GM19240 (cell line): ENCODE results near the gene SH3YL1.

Experiments used
- DNase-seq: peaks from one replicate; pipeline ENCODE4 v3.0.0; 2011; ENCODE audit warnings: low spot score; ENCODE audit not compliant: insufficient read length

The SH3YL1 gene

DNA sequence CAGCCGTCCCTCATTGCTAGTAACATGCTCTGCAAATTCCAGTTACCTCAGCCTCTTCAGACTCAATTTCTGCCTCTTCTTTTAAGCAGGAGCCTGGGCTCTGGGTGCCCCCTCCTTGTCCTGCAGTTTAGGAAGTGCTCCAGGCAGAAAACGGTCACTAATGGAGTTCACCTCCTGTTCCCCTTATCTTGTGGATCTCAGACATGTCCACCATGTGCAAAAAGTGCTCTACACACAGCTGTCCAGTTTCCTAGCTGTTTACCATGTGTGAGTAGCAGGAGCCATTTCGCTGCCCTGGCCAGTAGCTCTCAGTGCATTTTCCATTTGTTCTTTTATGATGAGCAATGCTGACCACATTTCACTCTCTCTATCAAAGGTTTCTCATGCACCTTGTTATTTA lies 4.9 kb downstream of the SH3YL1 start:
- DNase-seq = no peak

DNA sequence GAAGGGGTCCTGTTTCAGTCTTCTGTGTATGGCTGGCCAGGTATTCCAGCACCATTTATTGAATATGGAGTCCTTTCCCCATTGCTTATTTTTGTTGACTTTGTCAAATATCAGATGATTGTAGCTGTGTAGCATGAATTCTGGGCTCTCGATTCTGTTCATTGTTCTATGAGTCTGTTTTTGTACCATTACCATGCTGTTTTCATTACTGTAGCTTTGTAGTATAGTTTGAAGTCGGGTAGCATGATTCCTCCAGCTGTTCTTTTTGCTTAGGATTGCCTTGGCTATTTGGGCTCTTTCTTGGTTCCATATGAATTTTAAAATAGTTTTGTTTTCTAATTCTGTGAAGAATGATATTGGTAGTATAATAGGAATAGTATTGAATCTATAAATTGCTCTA lies 6.0 kb downstream of the SH3YL1 start:
- no peak for DNase-seq

DNA sequence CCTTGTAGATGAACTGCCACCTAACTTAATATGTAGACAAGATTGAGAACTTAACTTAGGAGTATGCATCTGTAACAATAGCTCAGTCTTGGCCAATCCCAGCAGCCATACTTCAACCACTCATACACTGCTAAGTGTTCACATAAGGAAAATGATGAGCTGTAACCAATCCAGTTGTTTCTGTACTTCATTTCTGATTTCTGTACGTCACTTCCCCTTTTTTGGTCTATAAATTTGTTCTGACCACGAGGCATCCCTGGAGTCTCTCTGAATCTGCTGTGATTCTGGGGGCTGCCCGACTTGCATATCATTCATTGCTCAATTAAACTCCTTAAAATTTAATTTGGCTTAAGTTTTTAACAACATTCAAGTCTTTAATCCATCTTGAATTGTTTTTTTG lies 6.4 kb downstream of the SH3YL1 start:
- DNase-seq = no peak

DNA sequence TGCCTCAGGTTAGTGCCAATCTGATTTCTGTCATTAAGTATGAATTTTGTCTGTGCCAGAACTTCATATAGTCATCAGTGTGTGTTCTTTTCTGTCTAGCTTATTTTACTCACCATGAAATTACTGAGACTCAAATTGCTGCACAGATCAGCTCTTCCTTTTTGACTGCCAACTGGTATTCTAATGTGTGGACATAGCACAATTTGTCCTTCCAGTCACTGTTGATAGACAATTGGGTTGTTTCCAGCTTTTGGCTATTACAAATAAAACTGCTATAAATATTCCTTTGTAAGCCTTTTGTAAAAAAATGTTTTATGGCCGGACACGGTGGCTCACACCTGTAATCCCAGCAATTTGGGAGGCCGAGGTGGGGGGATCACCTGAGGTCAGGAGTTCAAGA lies 7.7 kb downstream of the SH3YL1 start:
- DNase-seq = no peak

DNA sequence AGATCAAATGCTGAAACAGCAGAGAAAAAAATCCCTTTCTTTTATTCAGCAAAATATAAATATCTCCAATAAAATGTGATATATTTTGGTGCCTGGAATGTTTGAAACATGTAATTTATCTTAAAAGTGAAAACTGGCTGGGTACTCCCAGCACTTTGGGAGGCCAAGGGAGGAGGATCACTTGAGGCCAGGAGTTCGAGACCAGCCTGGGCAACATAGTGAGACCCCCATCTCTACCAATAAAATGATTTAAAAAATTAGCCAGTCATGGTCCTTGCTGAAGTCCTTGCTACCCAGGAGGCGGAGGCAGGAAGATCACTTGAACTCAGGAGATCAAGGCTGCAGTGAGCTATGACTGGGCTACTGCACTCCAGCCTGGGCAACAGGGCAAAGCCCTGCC lies 8.6 kb downstream of the SH3YL1 start:
- no peak for DNase-seq

DNA sequence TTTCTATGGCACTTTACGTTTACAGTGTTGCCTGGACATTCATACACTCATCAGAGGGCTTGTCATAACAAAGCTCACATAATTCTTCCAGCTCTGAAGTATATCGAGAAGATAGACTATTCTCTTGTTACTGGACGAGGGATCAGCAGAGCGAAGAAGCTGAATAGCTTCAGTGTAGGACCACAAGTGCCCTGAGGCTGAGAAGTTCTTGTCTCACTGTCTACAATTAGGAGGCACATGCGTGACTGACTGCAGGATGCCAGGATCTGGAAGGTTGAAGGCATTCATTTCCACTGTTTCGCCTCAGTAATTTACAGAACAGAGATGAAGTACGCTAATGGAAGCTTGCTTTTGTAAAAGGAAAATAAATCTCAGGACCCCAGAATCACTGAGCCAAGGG lies 9.6 kb downstream of the SH3YL1 start:
- no peak for DNase-seq

DNA sequence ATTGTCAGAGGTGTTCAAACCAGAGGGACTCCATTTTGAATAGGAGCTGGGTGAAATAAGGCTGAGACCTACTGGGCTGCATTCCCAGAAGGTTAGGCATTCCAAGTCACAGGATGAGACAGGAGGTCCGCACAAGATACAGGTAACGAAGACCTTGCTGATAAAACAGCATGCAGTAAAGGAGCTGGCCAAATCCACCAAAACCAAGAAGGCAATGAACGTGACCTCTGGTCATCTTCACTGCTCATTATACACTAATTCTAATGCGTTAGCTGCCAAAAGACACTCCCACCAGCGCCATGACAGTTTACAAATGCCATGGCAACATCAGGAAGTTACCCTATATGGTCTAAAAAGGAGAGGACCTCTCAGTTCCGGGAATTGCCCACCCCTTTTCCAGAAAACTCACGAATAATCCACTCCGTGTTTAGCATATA lies 10.6 kb downstream of the SH3YL1 start:
- no peak for DNase-seq

DNA sequence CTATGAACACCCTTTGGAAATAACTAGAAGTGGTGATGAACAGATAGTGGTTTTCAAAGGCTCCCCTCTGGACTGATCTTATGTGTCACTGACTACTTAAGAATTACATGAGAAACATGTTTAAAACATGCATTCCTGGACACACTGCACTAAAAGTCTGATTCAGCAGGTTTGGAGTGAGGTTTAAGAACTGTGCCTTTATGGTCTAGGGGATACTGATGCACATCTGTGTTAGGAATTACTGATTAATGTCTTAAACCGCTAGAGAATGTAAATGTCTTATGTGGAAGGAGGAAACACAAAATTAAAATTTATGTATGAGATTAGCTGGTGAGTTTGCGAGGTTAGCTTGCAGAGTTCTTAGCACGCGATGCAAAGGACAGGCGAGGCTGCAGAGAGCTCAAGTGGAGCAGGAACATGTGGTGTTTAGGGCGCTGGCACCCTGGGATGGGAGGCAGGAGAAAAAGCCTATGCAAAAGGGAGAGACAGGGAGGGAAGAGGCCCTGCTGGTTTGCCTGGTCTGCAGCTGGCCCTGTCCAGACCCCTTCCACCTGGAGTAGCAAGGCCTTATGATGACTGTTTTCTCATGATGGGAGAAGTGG lies 11.7 kb downstream of the SH3YL1 start:
- no peak for DNase-seq

DNA sequence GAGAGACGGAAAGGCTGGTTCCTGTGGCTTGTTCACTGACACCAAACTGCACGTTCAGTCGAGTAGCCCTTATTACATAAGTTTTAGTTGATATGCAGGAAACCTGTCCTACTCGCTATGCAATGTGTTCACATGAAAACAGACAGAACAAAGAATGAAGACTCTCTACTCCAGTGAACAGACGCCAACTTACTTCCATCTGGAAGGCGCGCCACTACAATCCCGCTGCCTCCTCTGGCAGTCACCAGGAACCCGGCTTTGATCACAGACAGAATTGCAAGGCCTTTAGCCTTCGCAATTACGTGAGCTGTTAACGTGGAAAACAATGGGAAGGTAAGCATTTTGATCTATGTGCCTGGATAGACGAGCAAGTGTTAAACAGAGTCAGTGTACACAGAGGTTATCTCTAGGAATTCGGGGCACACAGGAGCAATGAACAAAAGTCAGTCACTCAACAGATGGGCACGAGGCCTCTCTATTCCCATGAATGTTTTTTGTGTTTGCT lies 14.2 kb downstream of the SH3YL1 start:
- no peak for DNase-seq

DNA sequence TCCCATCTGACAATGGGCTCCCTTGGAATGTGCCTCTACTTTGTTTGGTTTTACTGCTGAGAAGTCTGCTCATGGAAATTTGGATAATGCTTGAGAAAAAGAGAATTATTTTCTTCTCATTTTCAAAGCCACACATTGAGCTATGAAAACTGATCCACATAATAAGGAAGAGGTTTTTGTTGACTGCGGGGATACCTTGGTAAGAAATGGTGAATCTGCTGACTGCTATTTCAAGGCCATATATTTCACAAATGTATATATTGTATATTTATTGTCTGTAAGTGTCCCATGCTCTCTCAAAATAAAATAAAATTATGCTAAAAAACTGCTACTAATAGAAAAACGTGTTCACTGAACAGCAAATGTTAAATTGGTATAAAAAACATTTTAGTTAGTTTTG lies 15.1 kb downstream of the SH3YL1 start:
- no peak for DNase-seq

DNA sequence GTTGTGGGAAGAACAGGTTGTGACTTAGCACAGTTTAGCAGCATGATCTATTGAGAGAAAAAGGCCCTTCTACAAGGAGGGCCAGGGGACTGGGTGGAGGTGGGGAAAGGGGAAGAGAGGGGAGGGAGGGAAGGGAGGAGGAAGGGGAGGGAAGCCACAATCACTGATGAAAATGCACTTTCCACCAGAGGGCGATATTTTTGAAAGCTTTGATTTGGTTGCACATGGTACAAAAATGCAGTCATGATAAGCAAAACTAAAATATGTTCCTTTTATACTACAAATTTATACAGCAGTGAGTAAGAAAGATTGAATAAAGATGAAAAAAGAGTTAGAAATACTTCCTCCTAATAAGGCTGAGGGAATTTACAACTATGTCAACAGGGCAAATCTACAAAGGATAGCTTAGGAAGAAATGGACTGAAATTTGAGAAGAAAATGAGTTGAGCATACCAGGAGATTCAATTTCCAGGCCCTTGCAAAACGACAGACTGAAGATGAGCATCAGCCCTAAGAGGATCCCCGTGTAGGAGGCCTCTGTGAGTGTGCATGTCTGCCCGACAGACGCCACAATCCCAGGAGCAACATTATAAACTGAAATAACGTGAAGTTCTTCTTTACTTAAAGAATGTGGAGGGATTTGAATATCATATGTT lies 17.2 kb downstream of the SH3YL1 start:
- no peak for DNase-seq

DNA sequence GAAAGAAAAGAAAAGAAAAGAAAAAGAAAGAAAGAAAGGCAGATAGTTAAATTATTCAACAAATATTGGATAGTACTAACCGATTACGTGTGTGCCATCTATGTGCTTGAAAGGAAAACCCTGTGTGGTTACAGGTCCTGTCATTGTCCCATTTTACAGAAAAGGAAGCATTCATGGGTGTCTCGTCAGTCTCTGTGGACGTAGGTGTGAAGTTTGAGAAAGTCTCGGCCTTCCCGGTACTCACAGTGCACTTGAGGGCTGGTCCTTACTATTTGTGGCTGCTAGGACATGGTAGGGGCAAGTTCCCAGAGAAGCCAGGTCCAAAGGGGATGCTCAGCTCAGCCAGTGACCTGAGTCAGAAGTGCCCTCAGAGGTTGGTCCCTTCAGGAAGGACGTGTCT lies 19.3 kb downstream of the SH3YL1 start:
- DNase-seq = no peak

DNA sequence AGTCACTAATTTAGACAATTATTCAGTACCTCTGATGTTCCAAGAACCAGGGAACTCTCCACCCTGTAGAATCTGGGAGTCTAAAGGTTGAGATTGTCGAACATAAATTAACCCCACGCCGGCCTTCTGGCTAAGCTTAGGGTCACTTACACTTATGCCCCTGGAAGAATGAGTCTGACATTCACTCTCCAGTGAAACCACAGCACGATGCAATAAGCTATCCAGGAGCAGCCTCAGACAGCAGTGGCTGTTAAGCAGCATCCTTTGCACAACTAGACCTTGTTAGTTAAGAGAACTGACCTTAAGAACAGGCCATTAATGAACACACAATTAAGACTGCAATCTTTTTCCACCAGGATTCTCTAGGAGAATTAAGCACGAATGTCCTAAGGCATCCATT lies 25.0 kb downstream of the SH3YL1 start:
- DNase-seq = no peak

DNA sequence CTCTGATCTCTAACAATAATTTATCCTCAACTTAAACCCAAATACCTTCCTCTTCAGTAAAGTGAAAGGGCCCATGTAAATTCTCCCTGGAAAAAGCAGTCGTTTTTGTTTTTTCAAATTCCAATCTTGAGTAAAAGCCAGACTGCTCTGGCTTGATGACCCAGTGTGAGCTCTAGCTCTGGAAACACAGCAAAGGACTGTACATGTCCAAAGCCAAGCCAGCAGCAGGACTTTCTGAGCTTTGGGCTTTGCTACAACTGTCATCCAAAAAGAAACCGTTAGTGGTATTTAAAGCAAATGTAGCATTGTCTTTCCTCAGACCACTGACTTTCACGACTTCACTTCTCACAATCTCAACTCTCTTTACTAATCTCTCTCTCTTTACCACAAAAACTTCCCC lies 25.4 kb downstream of the SH3YL1 start:
- DNase-seq = no peak

DNA sequence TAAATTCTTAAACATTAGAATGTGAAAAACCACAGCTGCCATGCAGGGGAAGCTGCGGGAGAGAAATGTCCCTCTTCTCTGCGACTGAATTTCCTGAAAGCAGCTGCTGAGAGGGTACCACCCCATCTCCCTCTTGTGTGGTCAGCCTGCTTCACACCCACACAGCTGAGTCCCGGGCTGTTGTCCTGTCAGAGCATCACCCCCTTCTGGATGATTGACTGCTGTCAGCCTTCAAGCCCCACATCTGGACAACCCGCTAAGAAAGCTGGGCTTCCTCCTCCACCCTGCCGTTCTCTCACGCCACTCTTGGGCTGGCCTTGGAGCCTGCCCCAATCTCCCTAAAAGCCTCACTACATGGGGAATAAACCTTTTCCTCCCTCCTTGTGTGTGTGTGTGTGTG lies 26.0 kb downstream of the SH3YL1 start:
- DNase-seq = no peak

DNA sequence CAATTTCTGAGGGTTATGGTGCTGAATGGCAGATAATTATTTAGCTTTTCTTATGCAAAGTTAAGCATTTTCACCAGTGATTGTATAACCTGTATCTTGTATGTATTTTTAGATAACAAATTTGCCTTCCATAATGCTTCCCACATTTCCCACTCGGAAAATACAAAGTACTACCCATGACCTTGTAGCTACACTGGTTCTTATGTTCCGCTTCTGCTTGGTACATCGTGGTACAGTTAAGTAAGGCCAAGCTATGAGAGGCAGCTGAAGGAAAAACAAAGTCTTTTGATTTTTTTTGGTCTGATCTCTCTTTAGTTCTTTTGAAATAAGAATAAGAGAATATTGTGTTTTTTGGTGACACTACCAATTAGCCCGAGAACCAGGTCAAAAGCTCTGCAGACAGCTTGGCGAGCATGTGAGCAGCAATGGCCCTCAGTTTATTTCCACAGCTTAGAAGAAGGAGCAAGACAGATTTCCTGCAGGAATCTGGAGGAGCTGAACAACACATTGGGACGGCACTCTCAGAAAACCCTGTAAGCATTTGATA lies 26.8 kb downstream of the SH3YL1 start:
- no peak for DNase-seq

DNA sequence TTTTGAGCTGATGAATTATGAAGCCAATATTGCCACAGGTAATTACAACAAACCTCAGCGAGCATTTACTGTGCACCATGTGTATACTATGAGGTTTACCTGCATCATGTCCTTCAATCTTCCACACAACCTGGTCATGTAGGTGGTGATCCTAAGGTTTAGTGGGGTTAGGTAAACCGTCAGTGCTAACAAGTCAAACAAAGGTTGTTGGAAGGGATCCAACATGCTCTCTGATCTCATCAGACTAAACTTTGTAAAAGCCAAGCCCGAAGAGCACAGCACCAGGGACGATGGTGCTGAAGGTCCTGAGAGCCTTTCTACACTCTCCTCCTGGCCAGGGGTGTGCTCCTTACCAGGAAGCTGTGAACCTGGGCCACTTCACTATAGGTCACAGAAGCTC lies 29.4 kb downstream of the SH3YL1 start:
- no peak for DNase-seq

DNA sequence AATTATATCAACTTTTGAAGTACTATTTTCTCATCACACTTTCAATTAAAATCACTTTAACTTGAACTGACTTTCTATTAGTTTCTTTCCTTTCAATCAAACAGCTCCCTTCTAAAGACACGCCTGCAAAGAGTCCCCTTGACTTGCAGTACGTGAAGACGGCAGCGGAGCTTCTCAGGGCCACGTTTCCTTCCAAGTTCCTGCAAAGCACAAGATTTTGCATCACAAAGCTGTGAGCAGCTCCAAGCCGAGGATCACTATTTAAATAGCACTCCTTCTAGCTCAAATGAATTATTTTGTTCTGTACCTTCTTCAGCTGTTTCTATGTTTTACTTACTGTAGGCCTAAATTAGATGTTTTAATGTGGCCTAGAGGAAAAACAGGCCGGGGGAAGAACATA lies 30.8 kb downstream of the SH3YL1 start:
- no peak for DNase-seq

DNA sequence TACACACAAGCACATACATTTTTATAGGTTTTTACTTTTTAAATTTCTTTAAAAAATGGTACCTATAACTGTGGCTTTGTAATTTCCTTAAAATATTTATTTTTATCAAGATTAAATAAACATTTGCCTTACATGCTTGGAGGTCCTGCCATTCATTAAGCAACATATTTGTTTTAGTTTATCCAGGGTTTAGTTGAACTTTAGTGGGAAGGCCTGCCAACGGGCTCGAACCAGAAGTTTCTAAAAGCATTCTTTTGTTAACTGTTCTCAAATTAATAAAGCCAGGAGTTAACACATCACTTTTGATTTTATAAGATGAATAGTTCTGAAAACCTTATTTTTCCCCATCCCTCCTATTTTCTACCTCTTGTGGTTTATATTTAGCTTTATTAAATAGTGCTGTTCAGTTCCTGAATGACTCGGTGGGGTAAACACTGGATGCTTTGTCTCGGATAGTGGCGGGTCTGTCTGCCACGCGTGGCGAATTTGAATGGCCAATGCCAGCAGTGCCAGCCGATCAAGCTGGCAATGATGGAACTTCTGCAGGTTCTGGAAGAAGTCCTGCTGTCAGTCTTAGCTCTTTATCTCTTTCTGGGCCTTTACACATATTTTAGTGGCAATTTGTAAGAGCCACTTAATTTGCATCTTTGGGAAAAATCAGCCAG lies 32.2 kb downstream of the SH3YL1 start:
- DNase-seq = no peak

DNA sequence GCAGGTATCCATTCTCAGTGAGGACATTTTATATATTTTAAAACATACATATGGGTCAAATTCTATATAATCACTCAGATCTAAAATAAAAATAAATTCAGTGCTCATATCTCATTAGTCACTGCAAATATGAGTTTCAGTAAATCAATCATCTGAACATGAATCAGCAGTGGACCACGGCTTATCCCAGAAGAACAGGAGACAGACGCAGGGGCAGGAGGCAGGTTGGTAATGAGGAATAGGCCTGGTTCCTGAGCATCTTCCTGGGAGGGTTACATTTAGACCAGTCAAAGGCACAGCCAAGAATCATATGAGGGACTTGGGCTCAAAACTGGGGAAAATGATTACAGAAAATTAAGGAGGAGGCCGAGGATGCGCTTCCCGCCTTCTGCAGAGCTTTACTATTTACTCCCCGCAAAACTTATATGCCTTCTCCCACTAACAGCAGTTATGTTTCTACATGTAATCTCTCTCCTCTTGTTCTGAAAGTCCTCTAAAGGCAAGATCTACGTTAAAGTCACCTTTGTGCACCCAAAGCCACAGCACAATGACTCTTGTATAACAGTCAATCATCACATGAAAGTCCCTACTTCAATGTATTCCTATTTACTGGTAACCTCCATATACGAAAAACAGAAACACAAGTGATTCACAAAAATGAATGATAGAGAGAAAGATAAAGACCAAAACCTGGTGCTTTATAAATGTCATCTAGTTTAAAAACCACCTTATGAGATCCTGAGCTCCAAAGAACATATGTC lies 35.1 kb downstream of the SH3YL1 start:
- no peak for DNase-seq

DNA sequence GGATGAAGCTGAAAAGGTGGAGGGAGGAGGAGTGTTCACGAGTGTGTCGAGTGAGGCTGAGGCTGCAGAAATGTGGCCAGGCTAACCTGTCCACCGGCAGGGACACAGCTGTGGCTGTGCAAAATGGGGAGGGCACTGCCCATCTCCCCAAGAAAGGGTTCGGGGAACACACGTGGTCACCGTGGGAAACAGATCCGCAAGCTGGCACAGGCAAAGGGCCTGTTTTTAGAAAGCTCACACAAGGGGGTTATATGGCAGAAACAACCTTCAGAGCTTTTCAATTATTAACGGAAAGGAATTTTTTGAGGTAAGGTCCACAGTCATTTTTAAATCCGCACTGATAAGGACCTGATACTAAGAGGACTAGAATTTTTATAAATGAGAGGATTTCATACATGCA lies 35.7 kb downstream of the SH3YL1 start:
- DNase-seq = no peak
